Ovary (tissue), 9 donors: ENCODE data around the gene ANKFN1. TPM values are rescaled to one million over a fixed set of nuclear protein-coding genes. Genes with fewer than 3 reads are reported as not detected.

Source experiments
- DNase-seq, 5 donors: peaks; one replicate each; pipeline ENCODE4 v3.0.0-alpha.2; 2019 to 2020
- H3K27ac ChIP-seq, 2 donors: fragments of 200-600 bp; one replicate each; pipeline versions ENCODE4 v1.5.1 to v1.8.0; 2019 to 2022
- H3K27me3 ChIP-seq: fragments of 200-600 bp; one replicate; pipeline ENCODE4 v1.8.0; 2022
- H3K36me3 ChIP-seq: fragments of 200-600 bp; sonication (generic); one replicate; pipeline ENCODE4 v1.5.1; 2019
- H3K4me1 ChIP-seq: one replicate; pipeline ENCODE4 v1.8.1; 2013; ENCODE audit warnings: mild to moderate bottlenecking, moderate library complexity; ENCODE audit not compliant: insufficient read depth
- H3K4me3 ChIP-seq: fragments of 200-600 bp; sonication (generic); one replicate; pipeline ENCODE4 v1.5.1; 2017
- H3K9me3 ChIP-seq, 2 donors: fragments of 200-600 bp in 1 of 2; sonication (generic) in 1 of 2; one replicate each; pipeline versions ENCODE4 v1.5.1 to v1.8.1; 2013 to 2019; ENCODE audit warnings: mild to moderate bottlenecking in 1 of 2, moderate library complexity in 1 of 2
- CTCF ChIP-seq, 3 donors: fragments of 450-650 bp in 2 of 3; fragments of 200-600 bp in 1 of 3; IDR thresholded peaks; one replicate each; pipeline versions ENCODE4 v1.5.1 to v1.8.0; 2016 to 2022; ENCODE audit warnings: antibody characterized with exemption in 3 of 3, mild to moderate bottlenecking in 1 of 3
- EP300 ChIP-seq: sonication (generic); formaldehyde crosslinking; IDR thresholded peaks from one replicate; pipeline ENCODE4 v1.6.1; 2017; ENCODE audit warnings: antibody characterized with exemption
- POLR2A ChIP-seq: fragments of 450-650 bp; IDR thresholded peaks from one replicate; pipeline ENCODE4 v1.6.1; 2017; ENCODE audit warnings: antibody characterized with exemption, mild to moderate bottlenecking, moderate library complexity
- WGBS, 3 donors: extraction: QIAGEN DNeasy Blood & Tissue Kit in 1 of 3; methylation state at CpG; one replicate each; pipeline versions ENCODE4 v1.1.5 to v1.1.7; 2013 to 2017; 5-methylcytosine and 5-hydroxymethylcytosine counted together
- intact Hi-C, 4 donors: fragments of 100-400 bp; cut with DNase I; formaldehyde crosslinking; loops; one replicate each; pipeline versions ENCODE4 v1.11.0 to v1.15.1; 2022 to 2023
- polyA plus RNA-seq, 2 donors: library from polyadenylated mRNA; stranded (reverse); fragments of 200-250 nt in 1 of 2; fragments of 350-450 nt in 1 of 2; fragmentation: Illumina TruSeq in 1 of 2; extraction: RNeasy Lipid Tissue Mini Kit (QIAGEN cat#74804) in 1 of 2; gene quantifications; one replicate each; pipeline ENCODE4 v1.2.3, GENCODE V29; 2013 to 2014
- total RNA-seq, 7 donors: library from RNA; depleted of rRNA in 2 of 7; stranded (reverse); fragments of >200 nt in 2 of 7; fragmentation: NEBNext Ultra II Directional in 3 of 7; extraction: Animal tissue kit (Norgen Biotek cat#: 25700) in 3 of 7; gene quantifications; one replicate each; pipeline versions ENCODE4 v1.1.0 to v1.2.4, GENCODE V29; 2016 to 2023
- donor health status: DM: no; HTN: no; CAD: no; lungs with moderate emphysema.
- donor health status: DM: no; HTN: no; CAD: no.
- donor health status: Bipolar disorder and iron deficiency.
- donor health status: DM: yes; HTN: yes; CAD: no.
- donor health status: DM: no; HTN: no; CAD: no.
- donor health status: DM: yes; HTN: yes; CAD: no.

ANKFN1 gene
- total and polyA plus RNA-seq, 9 donors: 0.02 to 4.4 (median 0.54) TPM; not detected in 3

- Histone ChIP-seq H3K9me3 (no peaks in the 10 kb centered on the region), H3K4me3 (no peak overlapping the region), H3K36me3 (no peaks in the 10 kb centered on the region), H3K27ac (no peak overlapping the region), H3K27me3 (no peaks in the 10 kb centered on the region), H3K4me1 (no peaks in the 10 kb centered on the region)
- TF ChIP-seq CTCF (IDR thresholded peaks at IDR 0.05) (no peak), EP300 (no peak), POLR2A (no peak)
- WGBS, 3 donors: 65 to 69% (median 67%) methylated on average over 6 of the region's 6 CpGs
- intact Hi-C loops: no loop called here
- DNase-seq: no peak
Observed at GRCh38 chr17:56289321-56289720, 136.0 kb downstream of the ANKFN1 start.

GRCh38 chr17:56290101-56290801 lies 137.0 kb downstream of the ANKFN1 start:
- intact Hi-C loops: no loop called here
- Histone ChIP-seq H3K36me3 (no peaks in the 10 kb centered on the region), H3K4me1 (no peaks in the 10 kb centered on the region), H3K27me3 (no peaks in the 10 kb centered on the region), H3K4me3 (no peak overlapping the region), H3K27ac (no peak overlapping the region), H3K9me3 (no peaks in the 10 kb centered on the region)
- TF ChIP-seq CTCF (IDR thresholded peaks at IDR 0.05) (no peak), POLR2A (no peak), EP300 (no peak)
- no peak for DNase-seq
- 82 to 91% (median 91%) methylated on average over 2 of the region's 2 CpGs for WGBS, 3 donors

- intact Hi-C loops: no loop called here
- no peaks in the 10 kb centered on the region for H3K9me3 ChIP-seq
- H3K4me1 ChIP-seq: no peaks in the 10 kb centered on the region
- H3K27me3 ChIP-seq: no peaks in the 10 kb centered on the region
- H3K4me3 ChIP-seq: no peak overlapping the region
- no peak for TF ChIP-seq POLR2A
- TF ChIP-seq EP300: no peak
- TF ChIP-seq CTCF (IDR thresholded peaks at IDR 0.05): no peak
- WGBS, 3 donors: 16 to 33% (median 18%) methylated on average over 1 of the region's 1 CpG
- H3K27ac ChIP-seq: no peak overlapping the region
- no peak for DNase-seq
- no peaks in the 10 kb centered on the region for H3K36me3 ChIP-seq
Observed at GRCh38 chr17:56290802-56291118, 137.5 kb downstream of the ANKFN1 start.

- 96 to 97% (median 97%) methylated on average over 1 of the region's 1 CpG for WGBS, 3 donors
- TF ChIP-seq POLR2A (no peak), CTCF (IDR thresholded peaks at IDR 0.05) (no peak), EP300 (no peak)
Observed at GRCh38 chr17:56291226-56291805, 138.0 kb downstream of the ANKFN1 start.

More at GRCh38 chr17:56291226-56291805, 138.0 kb downstream of the ANKFN1 start:
- Histone ChIP-seq H3K9me3 (no peaks in the 10 kb centered on the region), H3K27me3 (no peaks in the 10 kb centered on the region), H3K27ac (no peak overlapping the region), H3K36me3 (no peaks in the 10 kb centered on the region), H3K4me1 (no peaks in the 10 kb centered on the region), H3K4me3 (no peak overlapping the region)
- intact Hi-C loops: no loop called here
- DNase-seq: no peak
